ENCODE results near the gene VPS8. TPM values are rescaled to one million over a fixed set of nuclear protein-coding genes. Genes with fewer than 3 reads are reported as not detected.

VPS8 gene
- total and polyA plus RNA-seq, 9 of the 15 experiments (the other 6 are each of a cell fraction or from before 2014, with no cell fraction given): 7.2 to 41.0 (median 28.3) TPM

DNA sequence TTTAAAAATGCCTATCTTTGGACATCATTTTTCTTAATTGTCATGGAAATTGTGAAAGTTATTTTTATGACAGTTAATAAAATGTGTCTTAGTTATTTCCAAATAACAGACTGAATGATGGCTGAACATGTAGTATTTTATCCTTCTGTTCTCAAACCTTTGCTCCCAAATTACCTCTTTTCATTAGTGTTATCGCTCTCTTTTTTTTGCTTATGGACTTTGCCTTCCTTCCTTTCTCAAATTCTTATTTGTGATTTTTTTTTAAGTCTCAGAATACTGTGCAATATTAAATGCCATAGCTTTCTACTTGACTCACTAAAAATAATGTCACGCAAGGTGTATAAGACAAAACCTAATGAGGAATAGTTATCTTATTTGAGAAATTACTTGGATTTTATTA lies 107.7 kb downstream of the VPS8 start (continued):
- TF ChIP-seq, protein P1, sequence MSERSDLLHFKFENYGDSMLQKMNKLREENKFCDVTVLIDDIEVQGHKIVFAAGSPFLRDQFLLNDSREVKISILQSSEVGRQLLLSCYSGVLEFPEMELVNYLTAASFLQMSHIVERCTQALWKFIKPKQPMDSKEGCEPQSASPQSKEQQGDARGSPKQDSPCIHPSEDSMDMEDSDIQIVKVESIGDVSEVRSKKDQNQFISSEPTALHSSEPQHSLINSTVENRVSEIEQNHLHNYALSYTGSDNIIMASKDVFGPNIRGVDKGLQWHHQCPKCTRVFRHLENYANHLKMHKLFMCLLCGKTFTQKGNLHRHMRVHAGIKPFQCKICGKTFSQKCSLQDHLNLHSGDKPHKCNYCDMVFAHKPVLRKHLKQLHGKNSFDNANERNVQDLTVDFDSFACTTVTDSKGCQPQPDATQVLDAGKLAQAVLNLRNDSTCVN (CRISPR knock-in tag; IDR thresholded peaks at IDR 0.05): no peak
- TF ChIP-seq NELFE (IDR thresholded peaks at IDR 0.05; ENCODE audit: insufficient read depth, insufficient read length): no peak
- TF ChIP-seq, protein P2, sequence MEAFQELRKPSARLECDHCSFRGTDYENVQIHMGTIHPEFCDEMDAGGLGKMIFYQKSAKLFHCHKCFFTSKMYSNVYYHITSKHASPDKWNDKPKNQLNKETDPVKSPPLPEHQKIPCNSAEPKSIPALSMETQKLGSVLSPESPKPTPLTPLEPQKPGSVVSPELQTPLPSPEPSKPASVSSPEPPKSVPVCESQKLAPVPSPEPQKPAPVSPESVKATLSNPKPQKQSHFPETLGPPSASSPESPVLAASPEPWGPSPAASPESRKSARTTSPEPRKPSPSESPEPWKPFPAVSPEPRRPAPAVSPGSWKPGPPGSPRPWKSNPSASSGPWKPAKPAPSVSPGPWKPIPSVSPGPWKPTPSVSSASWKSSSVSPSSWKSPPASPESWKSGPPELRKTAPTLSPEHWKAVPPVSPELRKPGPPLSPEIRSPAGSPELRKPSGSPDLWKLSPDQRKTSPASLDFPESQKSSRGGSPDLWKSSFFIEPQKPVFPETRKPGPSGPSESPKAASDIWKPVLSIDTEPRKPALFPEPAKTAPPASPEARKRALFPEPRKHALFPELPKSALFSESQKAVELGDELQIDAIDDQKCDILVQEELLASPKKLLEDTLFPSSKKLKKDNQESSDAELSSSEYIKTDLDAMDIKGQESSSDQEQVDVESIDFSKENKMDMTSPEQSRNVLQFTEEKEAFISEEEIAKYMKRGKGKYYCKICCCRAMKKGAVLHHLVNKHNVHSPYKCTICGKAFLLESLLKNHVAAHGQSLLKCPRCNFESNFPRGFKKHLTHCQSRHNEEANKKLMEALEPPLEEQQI (IDR thresholded peaks at IDR 0.05): no peak
- no peak for TF ChIP-seq TCF7 (IDR thresholded peaks at IDR 0.05; ENCODE audit: borderline replicate concordance)
- TF ChIP-seq ZNF165 (CRISPR knock-in tag; IDR thresholded peaks at IDR 0.05; ENCODE audit: borderline replicate concordance): no peak
- TF ChIP-seq, protein P3, sequence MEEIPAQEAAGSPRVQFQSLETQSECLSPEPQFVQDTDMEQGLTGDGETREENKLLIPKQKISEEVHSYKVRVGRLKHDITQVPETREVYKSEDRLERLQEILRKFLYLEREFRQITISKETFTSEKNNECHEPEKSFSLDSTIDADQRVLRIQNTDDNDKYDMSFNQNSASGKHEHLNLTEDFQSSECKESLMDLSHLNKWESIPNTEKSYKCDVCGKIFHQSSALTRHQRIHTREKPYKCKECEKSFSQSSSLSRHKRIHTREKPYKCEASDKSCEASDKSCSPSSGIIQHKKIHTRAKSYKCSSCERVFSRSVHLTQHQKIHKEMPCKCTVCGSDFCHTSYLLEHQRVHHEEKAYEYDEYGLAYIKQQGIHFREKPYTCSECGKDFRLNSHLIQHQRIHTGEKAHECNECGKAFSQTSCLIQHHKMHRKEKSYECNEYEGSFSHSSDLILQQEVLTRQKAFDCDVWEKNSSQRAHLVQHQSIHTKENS (CRISPR knock-in tag; IDR thresholded peaks at IDR 0.05): no peak
- no peak for TF ChIP-seq RAD21 (CRISPR knock-in tag; conservative IDR thresholded peaks at IDR 0.05 in 1 of 2, IDR thresholded peaks at IDR 0.05 in 1 of 2)

Data from K562 (cell line).